Thyroid gland (tissue), 4 donors: ENCODE results near the gene GLRA2.

Source experiments
- CTCF ChIP-seq, 6 experiments: fragments of 200-600 bp in 3 of 6; fragments of 450-650 bp in 3 of 6; sonication (generic) in 3 of 6; IDR thresholded peaks; one replicate each; pipeline ENCODE4 v1.5.1; 2016 to 2019; ENCODE audit warnings: antibody characterized with exemption in 6 of 6, mild to moderate bottlenecking in 2 of 6, inconsistent platforms in 1 of 6, moderate library complexity in 1 of 6
- POLR2A ChIP-seq, 2 donors: fragments of 450-650 bp; IDR thresholded peaks; one replicate each; pipeline ENCODE4 v1.6.1; 2017; ENCODE audit warnings: antibody characterized with exemption in 2 of 2, mild to moderate bottlenecking in 2 of 2, moderate library complexity in 1 of 2

- TF ChIP-seq CTCF (IDR thresholded peaks at IDR 0.05) (no peak), POLR2A (IDR thresholded peaks at IDR 0.05) (no peak)
These were observed 246.1 kb downstream of the GLRA2 start for GRCh38 chrX:14775416-14775815.
